Skin epidermis (tissue), 12 donors: ENCODE data around the gene GATA2.
A peak's percentile ranks its signal among the peaks of the same experiment; 100 is the strongest.

Experiments
- H3K27ac ChIP-seq, 21 experiments: fragments of 200-600 bp; sonication (generic) in 11 of 21; one replicate each; pipeline ENCODE4 v1.5.0; 2020; ENCODE audit warnings: mild to moderate bottlenecking in 3 of 21, inconsistent platforms in 2 of 21, moderate library complexity in 2 of 21
- H3K4me3 ChIP-seq, 7 experiments: fragments of 200-600 bp; sonication (generic) in 2 of 7; one replicate each; pipeline ENCODE4 v1.5.0; 2020; ENCODE audit warnings: inconsistent platforms in 2 of 7, mild to moderate bottlenecking in 2 of 7, moderate library complexity in 1 of 7

Gene GATA2

GRCh38 chr3:128489927-128490649 is 2.9 kb downstream of the GATA2 start:
- peak overlapping the region in 16 of 21 experiments; percentile 0 to 76 (median 64) for H3K27ac ChIP-seq

GRCh38 chr3:128489674-128489926 is 3.4 kb downstream of the GATA2 start:
- Histone ChIP-seq H3K27ac (peak overlapping the region in 20 of 21 experiments; percentile 0 to 76 (median 64)), H3K4me3 (peak overlapping the region; percentile 30 to 50 (median 43))

More at GRCh38 chr3:128489927-128490649, 2.9 kb downstream of the GATA2 start:
- peak overlapping the region; percentile 30 to 50 (median 43) for H3K4me3 ChIP-seq

GRCh38 chr3:128488991-128489673 is 3.9 kb downstream of the GATA2 start:
- peak overlapping the region; percentile 30 to 50 (median 43) for H3K4me3 ChIP-seq

GRCh38 chr3:128488636-128488990 is 4.4 kb downstream of the GATA2 start:
- H3K27ac ChIP-seq, result peak overlapping the region in 19 of 21 experiments; percentile 0 to 76 (median 64)
- H3K4me3 ChIP-seq, result peak overlapping the region; percentile 30 to 50 (median 43)

More at GRCh38 chr3:128488991-128489673, 3.9 kb downstream of the GATA2 start:
- peak overlapping the region in 20 of 21 experiments; percentile 0 to 76 (median 64) for H3K27ac ChIP-seq

GRCh38 chr3:128487813-128488635 is 5.0 kb downstream of the GATA2 start:
- H3K4me3 ChIP-seq, result peak overlapping the region; percentile 13 to 50 (median 40)
- H3K27ac ChIP-seq, result peak overlapping the region in 20 of 21 experiments; percentile 5 to 76 (median 60)

- H3K27ac ChIP-seq, result peak overlapping the region in 13 of 21 experiments; percentile 0 to 76 (median 55)
Measured at GRCh38 chr3:128487538-128487812, 5.5 kb downstream of the GATA2 start.

GRCh38 chr3:128486681-128487537 is 6.1 kb downstream of the GATA2 start:
- peak overlapping the region in 14 of 21 experiments; percentile 1 to 76 (median 52) for H3K27ac ChIP-seq
- peak overlapping the region; percentile 13 to 50 (median 40) for H3K4me3 ChIP-seq

More at GRCh38 chr3:128487538-128487812, 5.5 kb downstream of the GATA2 start:
- H3K4me3 ChIP-seq, result peak overlapping the region; percentile 13 to 50 (median 40)

GRCh38 chr3:128486205-128486628 is 6.8 kb downstream of the GATA2 start:
- Histone ChIP-seq H3K27ac (peak overlapping the region in 6 of 21 experiments; percentile 1 to 68 (median 49)), H3K4me3 (peak overlapping the region in 6 of 7 experiments; percentile 8 to 50 (median 41))

- H3K27ac ChIP-seq, result peak overlapping the region in 4 of 21 experiments; percentile 14 to 68 (median 54)
- peak overlapping the region in 2 of 7 experiments; percentile 8 to 47 for H3K4me3 ChIP-seq
Measured at GRCh38 chr3:128485282-128486204, 7.5 kb downstream of the GATA2 start.

GRCh38 chr3:128484404-128485281 is 8.4 kb downstream of the GATA2 start:
- Histone ChIP-seq H3K4me3 (no peak overlapping the region), H3K27ac (peak overlapping the region in 8 of 21 experiments; percentile 14 to 75 (median 42))

- Histone ChIP-seq H3K27ac (peak overlapping the region in 15 of 21 experiments; percentile 3 to 75 (median 44)), H3K4me3 (peak overlapping the region in 1 of 7 experiments; percentile 2)
Measured at GRCh38 chr3:128483657-128484403, 9.2 kb downstream of the GATA2 start.

- Histone ChIP-seq H3K4me3 (peak overlapping the region in 1 of 7 experiments; percentile 2), H3K27ac (peak overlapping the region in 11 of 21 experiments; percentile 3 to 75 (median 47))
Measured at GRCh38 chr3:128482666-128483656, 10.0 kb downstream of the GATA2 start.

GRCh38 chr3:128482175-128482574 is 10.8 kb downstream of the GATA2 start:
- Histone ChIP-seq H3K4me3 (no peak overlapping the region), H3K27ac (peak overlapping the region in 3 of 21 experiments; percentile 9 to 66 (median 51))

GRCh38 chr3:128481438-128481942 is 11.5 kb downstream of the GATA2 start:
- no peak overlapping the region for H3K4me3 ChIP-seq
- no peak overlapping the region for H3K27ac ChIP-seq
